K562 (cell line): ENCODE results near the gene FILIP1L. TPM values are rescaled to one million over a fixed set of nuclear protein-coding genes. Genes with fewer than 3 reads are reported as not detected.
A peak's percentile ranks its signal among the peaks of the same experiment; 100 is the strongest.

Experiments used
- FOXP4 ChIP-seq: sonication (generic); formaldehyde crosslinking; IDR thresholded peaks from 2 replicates; pipeline ENCODE4 v1.8.0; 2022; ENCODE audit warnings: mild to moderate bottlenecking, missing genetic modification reagents, borderline replicate concordance
- MCM7 ChIP-seq, 2 experiments: fragments of 450-650 bp; IDR thresholded peaks; 2 replicates each; pipeline ENCODE4 v1.6.1; 2016 to 2018
- POLR2A ChIP-seq: fragments of 450-650 bp; conservative IDR thresholded peaks from 2 replicates; pipeline ENCODE4 v1.6.1; 2016
- PRMT5 ChIP-seq: sonication (generic); formaldehyde crosslinking; IDR thresholded peaks from 2 replicates; pipeline ENCODE4 v1.5.0; 2020; ENCODE audit warnings: missing genetic modification reagents
- RERE ChIP-seq: sonication (generic); formaldehyde crosslinking; IDR thresholded peaks from 2 replicates; pipeline ENCODE4 v1.8.0; 2023; ENCODE audit warnings: missing genetic modification reagents, mild to moderate bottlenecking, borderline replicate concordance
- ZNF253 ChIP-seq: fragments of 250-450 bp; sonication (Bioruptor Pico); conservative IDR thresholded peaks from 2 replicates; pipeline ENCODE4 v1.6.1; 2021; ENCODE audit warnings: mild to moderate bottlenecking
- ZNF318 ChIP-seq, 2 experiments: fragments of 450-650 bp; IDR thresholded peaks; 2 replicates each; pipeline ENCODE4 v1.6.1; 2016; ENCODE audit warnings: mild to moderate bottlenecking in 2 of 2, borderline replicate concordance in 1 of 2, low read depth in 1 of 2, moderate library complexity in 1 of 2
- ZSCAN32 ChIP-seq: fragments of 450-650 bp; formaldehyde crosslinking; IDR thresholded peaks from 2 replicates; pipeline ENCODE4 v1.4.0; 2020; ENCODE audit warnings: mild to moderate bottlenecking, moderate library complexity
- polyA plus RNA-seq, 8 experiments: library from polyadenylated mRNA; depleted of rRNA in 4 of 8; stranded (reverse) in 5 of 8; unstranded in 3 of 8; fragments of >200 nt; fragmentation: Nextera tagmentation in 2 of 8; fragmentation: Illumina TruSeq in 1 of 8; extraction: Ambion mirVana in 2 of 8; extraction: Trizol in 1 of 8; gene quantifications; 2 replicates each; pipeline versions ENCODE4 v1.2.1 to v1.2.3, GENCODE V29; 2011 to 2014; ENCODE audit warnings: inconsistent platforms in 1 of 8, missing spikeins in 1 of 8
- total RNA-seq, 7 experiments: library from RNA; depleted of rRNA in 6 of 7; stranded (reverse); fragments of >200 nt in 6 of 7; fragmentation: Illumina TruSeq in 2 of 7; extraction: Trizol in 2 of 7; gene quantifications; 2 replicates each; pipeline versions ENCODE4 v1.2.1 to v1.2.3, GENCODE V29; 2011 to 2021; ENCODE audit warnings: low replicate concordance in 1 of 7

FILIP1L gene
- total and polyA plus RNA-seq, 9 of the 15 experiments (the other 6 are each of a cell fraction or from before 2014, with no cell fraction given), result 0.50 to 2.1 (median 1.1) TPM

GRCh38 chr3:99817437-99818240 lies 296.7 kb downstream of the FILIP1L start, which contains the start of gene CMSS1 (continued):
- TF ChIP-seq ZNF318 (IDR thresholded peaks at IDR 0.05; ENCODE audit: borderline replicate concordance in 1 of 2, low read depth in 1 of 2), result no peak
- no peak for TF ChIP-seq PRMT5 (CRISPR knock-in tag)
- no peak for TF ChIP-seq ZSCAN32 (CRISPR knock-in tag)
- TF ChIP-seq POLR2A, result peak; percentile 87
- TF ChIP-seq FOXP4 (CRISPR knock-in tag), result no peak
- no peak for TF ChIP-seq MCM7 (IDR thresholded peaks at IDR 0.05)
- no peak for TF ChIP-seq ZNF253
- no peak for TF ChIP-seq RERE (CRISPR knock-in tag)
